ENCODE results near the gene C1orf232.

The C1orf232 gene

GRCh38 chr1:26161415-26162219 is 7.1 kb downstream of the C1orf232 start:
- FAIRE-seq = no peak
- TF ChIP-seq CTCF (IDR thresholded peaks at IDR 0.05; ENCODE audit: insufficient read depth, missing control alignments) = no peak
- no peak for DNase-seq (ENCODE audit: insufficient read length, low spot score)

- no peak for TF ChIP-seq CTCF (IDR thresholded peaks at IDR 0.05; ENCODE audit: insufficient read depth, missing control alignments)
- FAIRE-seq = no peak
- DNase-seq (ENCODE audit: insufficient read length, low spot score) = no peak
Measured at GRCh38 chr1:26160527-26161414, 8.0 kb downstream of the C1orf232 start.

GRCh38 chr1:26159743-26160039 is 9.1 kb downstream of the C1orf232 start:
- no peak for TF ChIP-seq CTCF (IDR thresholded peaks at IDR 0.05; ENCODE audit: insufficient read depth, missing control alignments)
- FAIRE-seq (no peak), DNase-seq (ENCODE audit: insufficient read length, low spot score) (no peak)

- no peak for FAIRE-seq
- no peak for DNase-seq (ENCODE audit: insufficient read length, low spot score)
- no peak for TF ChIP-seq CTCF (IDR thresholded peaks at IDR 0.05; ENCODE audit: insufficient read depth, missing control alignments)
Measured at GRCh38 chr1:26158908-26159742, 9.6 kb downstream of the C1orf232 start, which contains the start of gene FAM110D. Gene FAM110D, plus strand, starts transcription at chr1:26159079. Its CDS starts 2,213 bp downstream, at chr1:26161292.

- TF ChIP-seq CTCF (IDR thresholded peaks at IDR 0.05; ENCODE audit: insufficient read depth, missing control alignments) = no peak
- FAIRE-seq (no peak), DNase-seq (ENCODE audit: insufficient read length, low spot score) (no peak)
Measured at GRCh38 chr1:26158271-26158907, 10.4 kb downstream of the C1orf232 start.

- no peak for TF ChIP-seq CTCF (IDR thresholded peaks at IDR 0.05; ENCODE audit: insufficient read depth, missing control alignments)
- DNase-seq (ENCODE audit: insufficient read length, low spot score) = no peak
- no peak for FAIRE-seq
Measured at GRCh38 chr1:26156285-26157038, 12.3 kb downstream of the C1orf232 start.
